NCI-H2227 treated with DMSO at 0.1 percent for 48 hours (cell line): Measurements from ENCODE around the gene ABCA3.
"Not testable (repeated sequence)": the region's sequence is repeated elsewhere in the genome, so short reads cannot be mapped to it uniquely, and the experiment has no call there.

Experiments
- DNase-seq: peaks from one replicate; lab custom pipeline; 2025; lab: John Stamatoyannopoulos, UW

ABCA3 gene

DNA sequence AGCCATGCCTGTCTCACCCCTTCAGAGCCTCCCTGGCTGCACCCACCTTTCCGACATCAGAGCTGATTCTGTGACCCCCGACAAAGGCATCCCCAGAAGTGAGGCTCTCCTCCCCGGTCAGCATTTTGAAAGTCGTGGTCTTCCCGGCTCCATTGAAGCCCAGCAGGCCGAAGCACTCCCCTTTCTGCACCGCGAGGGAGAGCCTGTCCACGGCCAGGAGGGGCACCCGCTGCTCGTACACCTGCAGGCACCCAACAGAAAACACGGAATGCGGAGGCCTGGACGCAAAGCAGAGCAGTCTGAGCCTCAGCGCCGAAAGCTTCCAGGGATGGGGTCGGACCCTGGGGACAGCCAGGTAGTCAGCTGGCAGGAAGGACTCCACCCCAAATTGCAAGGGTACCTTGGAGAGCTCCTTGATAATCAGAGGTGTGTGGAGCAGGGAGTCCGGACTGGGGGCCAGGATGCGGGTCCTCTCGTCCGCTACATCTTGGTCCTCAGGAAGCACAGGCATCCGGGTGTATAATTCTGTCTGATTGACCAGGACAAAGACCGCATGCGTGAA, 59.5 kb downstream of the ABCA3 start:
- no peak for DNase-seq

DNA sequence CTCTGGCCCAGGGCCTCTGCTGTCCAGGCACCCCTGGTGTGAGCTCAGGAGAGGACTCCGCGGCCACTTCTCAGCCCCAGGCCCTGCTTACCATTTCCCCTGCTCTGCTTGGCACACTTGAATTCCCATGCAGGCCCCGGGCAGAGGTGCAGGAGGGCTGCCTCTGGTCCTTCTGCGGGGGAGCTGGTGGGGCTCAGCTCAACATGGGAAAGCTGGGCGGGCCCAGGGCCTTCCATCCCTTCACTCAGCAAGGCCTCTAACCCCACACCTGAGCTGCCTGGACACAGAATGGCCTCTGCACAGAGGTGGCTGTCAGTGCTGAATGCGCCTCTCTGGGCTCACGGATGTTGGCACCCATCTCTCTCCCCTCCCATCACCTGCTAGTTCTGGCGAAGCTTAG, 60.1 kb downstream of the ABCA3 start:
- no peak for DNase-seq

DNA sequence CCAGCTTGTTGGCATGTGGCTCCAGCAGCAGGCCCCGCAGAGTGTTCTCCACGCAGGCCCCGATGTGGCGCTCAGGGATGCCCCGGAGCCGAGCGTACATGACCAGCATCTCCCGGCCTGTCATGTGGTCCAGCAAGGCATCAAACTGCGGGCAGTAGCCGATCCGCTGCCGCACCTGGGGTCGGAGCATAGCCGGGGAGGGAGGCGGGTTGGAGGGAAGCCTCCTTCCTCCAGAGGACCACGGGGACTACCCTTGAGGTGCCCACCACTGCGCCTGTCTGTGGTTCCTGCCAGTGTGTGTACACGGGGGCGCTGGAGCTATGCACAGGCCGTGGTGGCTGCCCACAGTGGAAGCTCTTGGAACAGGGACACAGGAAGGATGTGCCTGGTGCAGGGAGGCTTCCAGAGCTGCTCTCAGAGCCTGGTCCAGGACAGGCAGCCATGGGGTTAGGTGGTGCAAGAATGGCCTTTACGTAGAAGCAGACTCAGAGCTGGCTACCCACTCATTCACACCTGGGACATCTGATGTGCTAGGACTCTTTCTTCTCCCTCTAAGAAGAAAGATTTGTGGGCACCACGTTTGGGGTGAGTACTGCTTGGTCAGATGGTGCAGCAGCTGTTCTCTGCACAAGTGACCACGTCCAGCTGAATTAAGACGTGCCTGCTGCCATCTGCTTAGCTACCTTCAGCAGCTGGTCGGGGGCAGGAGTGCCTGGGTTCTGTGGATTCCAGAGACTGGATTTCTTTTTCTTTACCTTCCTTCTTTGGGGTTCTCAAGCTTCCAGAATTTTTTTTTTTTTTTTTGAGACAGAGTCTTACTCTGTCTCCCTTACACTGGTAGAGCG, 61.4 kb downstream of the ABCA3 start:
- no peak for DNase-seq

DNA sequence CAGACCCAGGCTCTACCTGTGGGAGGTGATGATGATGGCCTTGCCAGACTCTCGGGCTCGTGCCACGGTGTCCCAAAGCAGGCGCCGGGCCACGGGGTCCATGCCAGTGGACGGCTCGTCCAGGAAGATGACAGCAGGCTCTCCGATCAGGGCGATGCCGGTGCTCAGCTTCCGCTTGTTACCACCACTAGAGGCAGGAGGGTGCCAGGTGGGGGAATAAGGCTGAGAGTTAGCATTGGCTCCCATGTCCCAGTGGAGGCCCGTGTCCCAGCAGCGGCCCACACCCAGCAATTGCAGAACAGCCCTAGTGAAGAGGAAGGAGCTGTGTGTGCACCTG, 62.3 kb downstream of the ABCA3 start:
- DNase-seq: no peak

DNA sequence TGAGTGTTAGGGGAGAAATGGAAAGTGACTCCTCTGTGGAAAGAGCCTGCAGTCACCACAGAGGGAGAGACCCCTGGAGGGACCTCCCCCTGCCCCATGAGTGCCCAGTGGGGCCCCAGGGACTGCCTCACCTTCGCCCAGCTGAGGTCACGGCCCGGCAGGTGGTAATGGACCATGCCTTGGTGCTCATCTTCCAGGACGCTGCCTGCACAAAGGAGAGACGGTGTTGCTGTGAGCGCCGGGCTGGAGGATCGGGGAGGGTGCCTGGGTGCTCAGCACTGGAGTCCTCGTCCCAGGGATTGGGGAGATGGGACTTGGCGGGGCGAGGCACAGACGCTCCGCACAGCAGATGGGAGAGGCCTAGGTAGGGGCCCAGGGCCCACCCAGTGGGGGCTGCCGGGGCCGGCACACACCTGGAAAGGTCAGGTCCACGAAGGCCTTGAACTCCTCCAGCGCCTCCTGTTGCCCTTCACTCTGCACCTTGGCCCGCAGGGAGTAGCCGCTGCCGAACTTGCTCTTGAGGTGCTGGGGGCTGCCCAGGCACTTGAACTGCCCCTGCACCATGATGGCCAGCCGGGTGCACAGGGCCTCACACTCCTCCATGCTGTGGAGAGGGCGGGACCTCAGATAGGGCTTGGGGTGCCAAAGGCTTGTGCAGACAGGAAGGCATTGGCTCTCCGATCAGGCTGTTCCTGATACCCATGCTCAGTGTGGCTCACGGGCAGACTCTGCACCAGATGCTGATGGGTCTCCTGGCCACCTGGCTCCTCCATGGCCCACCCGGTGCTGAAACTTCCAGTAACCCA, 62.9 kb downstream of the ABCA3 start:
- DNase-seq: no peak

DNA sequence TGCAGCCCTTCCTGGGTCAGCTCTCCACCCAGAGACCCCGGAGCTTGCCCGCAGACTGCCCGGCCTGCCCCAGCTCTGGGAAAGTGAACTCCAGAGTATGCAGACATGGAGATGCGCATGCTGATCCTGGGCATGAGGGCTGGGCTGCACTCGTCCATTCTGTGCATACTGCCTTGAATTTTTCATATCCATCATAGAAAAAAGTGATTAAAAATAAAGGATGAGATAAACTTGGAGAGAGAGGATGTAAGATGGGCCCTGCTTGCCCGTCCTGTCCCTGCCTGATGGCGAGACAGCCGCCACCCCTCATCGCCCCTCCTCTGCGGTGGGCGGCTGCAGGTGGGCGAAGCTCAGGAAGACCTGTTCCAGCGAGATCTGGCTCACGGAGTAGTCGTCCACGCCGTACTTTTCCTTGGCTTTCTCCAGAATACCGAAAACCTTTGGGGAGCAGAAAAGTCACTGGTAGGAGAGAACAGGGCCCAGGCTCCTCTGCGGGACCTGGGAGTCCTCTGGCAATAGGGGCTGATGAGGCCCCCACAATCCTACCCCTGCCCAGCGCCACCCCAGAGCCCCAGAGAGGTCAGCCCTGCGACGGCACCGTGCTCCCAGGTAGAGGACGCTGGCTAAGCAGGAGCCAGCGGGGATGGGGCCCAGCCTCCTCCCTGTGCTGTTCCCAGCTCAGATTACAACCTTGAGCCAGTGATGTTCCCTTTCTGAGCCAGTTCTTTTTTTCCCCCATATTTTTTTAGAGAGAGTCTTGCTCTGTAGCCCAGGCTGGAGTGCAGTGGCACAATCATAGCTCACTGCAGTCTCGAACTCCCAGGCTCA, 63.9 kb downstream of the ABCA3 start:
- no peak for DNase-seq

DNA sequence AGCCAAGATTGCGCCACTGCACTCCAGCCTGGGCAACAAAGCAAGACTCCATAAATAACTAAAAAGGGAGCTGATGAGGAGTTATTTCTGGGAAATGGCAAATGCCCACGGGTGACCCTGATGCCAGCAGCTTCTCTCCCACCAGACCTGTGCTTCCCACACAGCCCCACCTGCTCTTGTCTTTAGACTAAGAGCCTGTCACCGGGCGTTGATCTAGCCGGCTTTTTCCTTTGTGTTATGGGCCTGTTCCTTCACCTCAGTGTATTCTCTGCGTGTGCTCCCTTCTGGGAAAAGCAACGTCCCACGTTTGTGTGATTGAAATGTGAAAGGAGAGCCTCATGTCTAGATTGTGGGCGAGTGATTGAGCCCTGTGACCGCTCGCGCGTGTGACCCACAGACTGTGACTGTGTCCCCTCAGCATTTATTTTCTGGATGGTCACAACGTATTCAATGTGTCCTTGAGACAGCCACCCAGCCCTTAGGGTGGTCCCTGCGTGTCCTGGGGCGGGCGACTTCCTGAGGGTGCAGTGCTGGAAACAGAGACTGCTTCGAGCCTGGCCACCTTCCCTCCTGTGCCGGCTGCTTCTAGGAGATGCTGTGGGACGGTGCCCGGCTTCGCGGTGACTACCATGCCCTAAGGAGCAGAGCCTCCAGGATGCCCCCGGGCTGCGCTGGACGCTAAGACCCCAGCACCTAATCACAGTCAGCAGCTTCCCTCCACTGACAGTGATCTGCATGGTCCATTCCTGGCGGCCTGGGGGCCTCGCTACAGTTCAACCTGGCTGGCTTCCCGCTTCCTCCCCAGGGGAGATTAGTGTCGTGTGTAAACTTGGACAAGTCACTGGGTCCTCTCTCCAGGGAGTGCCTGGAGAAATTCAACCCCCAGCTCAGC, 64.8 kb downstream of the ABCA3 start:
- DNase-seq: no peak

DNA sequence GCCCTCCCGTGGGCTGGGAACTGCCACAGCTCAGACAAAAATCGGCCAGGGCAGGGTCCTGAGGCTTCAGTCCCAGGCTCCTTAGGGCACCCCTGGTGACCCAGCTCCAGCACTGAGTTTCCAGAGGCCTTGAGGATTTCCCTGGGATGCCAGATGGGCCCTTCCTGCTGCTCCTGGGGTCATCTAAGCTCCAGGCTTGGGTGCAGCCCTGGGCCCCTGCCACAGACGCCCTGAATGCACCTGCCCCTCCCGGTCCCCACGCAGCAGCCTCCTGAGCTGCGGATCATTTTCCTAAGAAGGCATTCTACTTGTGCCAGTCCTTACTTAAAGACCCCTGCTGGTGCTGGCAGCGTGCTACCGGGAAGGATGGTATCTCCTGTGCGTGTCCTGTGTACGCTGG, 66.6 kb downstream of the ABCA3 start:
- no peak for DNase-seq

DNA sequence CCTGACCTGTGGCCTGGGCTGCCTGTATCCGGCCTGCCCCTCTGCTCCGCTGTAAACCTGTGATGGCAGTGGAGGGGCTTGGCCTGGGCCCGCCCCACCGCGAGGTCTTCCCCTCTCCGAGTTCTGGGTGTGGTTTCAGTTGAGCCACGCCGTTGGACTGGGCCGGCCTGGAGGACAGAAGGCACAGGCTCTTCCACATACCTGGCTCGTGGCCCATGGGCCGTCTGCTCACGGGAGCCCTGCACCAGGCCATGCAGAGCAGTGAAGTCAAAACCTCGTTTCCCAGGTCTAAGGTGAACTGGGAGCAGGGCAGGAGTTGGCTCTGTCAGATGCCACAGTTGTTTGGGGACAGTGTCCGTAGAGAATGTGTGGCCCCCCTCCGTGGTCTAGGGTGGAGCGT, 67.0 kb downstream of the ABCA3 start:
- no peak for DNase-seq

DNA sequence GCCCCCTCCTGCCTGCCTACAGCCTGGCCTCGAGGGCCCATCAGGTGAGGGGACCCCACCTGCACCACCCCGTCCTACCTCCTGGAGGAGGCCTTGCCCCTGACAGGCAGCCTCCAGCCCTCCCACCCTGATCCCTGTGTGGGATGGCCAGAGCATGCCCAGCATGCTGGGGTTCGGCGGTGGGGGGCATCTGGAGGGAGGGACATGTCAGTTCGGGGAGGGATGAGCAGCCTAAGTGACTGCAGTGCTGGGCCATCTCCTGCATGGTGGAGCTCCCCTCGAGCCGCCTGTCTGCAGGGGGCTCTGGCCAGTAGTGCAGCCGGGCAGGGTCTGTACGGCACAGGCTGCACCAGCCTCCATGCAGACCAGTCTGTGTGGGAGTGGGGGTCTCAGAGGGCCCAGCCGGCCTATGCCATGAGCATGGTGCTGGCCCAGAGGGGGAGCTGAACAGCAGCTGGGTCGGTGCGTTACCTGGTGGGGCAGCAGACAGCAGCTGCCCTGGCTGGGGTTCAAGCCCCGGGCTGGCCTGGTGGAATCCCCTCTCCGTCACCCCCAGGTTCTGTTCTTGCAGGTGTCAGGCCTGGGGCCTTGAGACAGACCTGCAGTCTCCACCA, 68.6 kb downstream of the ABCA3 start:
- DNase-seq: no peak

DNA sequence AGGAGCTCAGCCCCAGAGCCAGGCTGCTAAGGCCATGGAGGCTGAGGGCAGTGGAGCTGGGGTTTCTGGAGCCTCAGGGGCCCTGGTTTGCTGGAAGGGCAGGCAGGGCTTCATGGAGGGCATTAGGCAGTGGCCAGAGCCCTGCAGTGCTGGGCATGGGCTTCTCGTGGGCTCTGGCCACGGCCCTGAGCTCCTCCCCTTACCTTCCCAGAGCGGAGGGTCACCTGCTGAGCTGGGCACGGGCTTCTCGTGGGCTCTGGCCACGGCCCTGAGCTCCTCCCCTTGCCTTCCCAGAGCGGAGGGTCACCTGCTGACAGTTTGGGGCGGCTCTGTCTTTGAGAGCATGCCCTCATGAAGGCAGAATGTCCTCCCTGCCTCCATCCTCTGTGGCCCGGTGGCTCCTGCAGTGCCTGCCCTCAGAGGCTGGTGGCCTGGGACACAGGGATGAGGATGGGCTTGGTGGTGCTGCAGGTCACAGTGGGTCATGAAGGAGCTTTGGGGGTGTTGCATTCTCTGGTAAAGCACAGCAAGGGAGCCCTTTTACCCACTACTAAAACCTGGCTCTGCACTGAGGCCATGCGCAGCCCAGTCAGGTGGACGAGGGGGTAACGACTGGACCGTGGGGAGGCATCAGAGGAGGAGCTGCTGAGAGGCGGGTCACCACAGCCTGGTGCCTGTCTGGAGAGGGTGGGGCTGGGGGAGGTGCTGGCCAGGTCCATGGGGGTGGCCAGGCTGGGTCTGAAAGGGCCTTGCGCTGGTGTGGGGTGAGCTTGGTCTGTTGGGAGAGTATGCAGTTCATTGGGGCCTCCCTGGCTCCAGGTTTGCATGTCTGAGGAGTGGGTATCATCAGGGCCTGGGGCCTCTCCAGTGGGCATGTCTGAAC, 69.7 kb downstream of the ABCA3 start:
- no peak for DNase-seq

DNA sequence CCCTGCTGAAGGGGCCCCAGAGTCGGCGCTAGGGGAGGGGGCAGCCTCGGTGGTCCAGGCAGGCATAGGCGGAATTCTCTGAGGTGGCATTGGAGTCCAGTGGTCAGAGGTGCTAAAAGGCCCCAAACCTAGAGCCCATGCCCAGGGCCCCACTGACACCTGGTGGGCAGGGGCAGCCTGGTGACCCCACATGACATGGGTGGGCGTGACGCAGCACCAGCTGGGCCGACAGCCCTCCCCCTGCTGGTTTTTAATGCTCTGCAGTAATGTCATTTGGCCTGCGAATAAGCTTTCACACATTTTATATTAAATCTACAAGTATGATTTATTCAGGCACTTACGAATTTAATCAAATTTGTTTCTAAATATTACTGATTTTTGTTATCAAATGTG, 70.5 kb downstream of the ABCA3 start:
- no peak for DNase-seq

DNA sequence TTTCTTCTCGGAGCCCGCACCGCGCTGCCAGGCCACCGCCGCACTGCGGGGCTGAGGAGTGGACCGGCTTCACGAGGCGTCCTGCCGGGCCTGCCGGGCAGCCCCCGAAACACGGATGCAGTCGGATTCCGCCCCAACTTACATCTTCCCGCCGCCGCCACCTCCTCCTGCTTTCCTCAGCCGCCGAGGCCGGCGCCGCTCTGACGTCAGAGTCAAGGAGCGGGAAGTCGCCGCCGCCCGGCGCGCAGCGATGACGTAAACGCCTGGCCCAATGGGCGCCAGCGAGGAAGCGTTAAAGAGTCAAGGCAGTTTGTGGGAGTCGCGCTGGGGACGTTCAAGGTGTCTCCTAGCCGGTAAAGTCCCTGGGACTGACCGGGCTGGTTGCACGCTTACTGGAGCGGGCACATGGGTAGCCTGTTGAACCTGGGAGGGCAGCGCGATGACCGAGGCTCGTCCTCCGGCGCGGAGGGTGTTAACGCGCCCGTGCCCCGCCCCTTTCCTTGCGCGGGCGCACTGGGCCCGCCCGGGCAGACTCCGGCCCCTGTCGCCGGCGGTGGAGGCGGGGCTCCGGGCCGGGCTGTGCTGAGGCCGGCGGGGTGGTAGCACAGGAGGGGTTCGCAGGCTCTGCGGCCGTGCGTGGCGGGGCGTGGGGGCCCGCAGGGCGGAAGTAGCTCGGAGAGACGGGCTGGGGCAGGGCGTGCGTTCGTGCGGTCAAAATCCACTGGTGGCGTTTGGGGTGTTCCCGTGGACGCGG, 72.4 kb downstream of the ABCA3 start, which contains the start of gene RNPS1:
Gene RNPS1, minus strand, starts transcription at position 214 of the 754 bp plus-strand sequence. CDS start 3,483 bp downstream, outside the sequence.
- peak; percentile 96 for DNase-seq

DNA sequence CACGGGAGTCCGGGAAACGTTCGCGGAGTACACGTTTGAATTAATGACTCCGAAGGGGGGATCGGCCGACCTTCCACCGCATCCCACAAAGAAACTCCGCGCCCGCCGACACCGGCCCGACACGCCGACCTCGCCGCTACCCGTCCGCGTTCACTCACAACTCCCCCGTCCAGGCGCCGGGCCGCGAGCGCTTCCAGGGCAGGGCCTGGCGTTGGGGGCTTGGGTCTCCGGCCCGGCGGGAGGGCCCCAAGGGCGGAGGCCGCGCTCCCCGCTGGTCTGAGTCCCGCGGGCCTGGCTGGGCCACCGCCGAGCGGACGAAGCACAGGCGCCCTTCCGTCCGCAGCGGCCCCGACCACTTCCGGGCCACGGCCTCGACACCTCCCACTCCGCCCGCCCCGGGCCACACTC, 73.0 kb downstream of the ABCA3 start:
- not testable (repeated sequence) for DNase-seq

DNA sequence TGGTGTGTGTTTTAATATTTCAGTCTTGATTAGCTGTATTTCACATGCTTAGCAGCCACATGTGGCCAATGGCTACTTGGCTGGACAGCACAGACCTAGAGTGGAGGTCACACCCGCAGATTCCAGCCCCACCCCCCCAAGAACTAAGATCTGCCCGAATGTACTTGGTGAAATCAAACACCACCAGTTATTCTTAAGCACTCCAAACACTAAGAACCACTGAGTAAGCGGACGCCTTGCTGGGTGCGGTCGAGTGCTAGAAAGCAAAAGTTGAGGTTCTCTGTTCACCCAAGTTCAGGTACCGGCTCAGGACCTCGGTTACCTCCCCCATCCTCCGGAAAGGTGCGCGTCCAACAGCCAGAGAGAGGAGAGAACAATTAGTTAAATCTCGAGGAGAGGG, 73.6 kb downstream of the ABCA3 start:
- DNase-seq: not testable (repeated sequence)

DNA sequence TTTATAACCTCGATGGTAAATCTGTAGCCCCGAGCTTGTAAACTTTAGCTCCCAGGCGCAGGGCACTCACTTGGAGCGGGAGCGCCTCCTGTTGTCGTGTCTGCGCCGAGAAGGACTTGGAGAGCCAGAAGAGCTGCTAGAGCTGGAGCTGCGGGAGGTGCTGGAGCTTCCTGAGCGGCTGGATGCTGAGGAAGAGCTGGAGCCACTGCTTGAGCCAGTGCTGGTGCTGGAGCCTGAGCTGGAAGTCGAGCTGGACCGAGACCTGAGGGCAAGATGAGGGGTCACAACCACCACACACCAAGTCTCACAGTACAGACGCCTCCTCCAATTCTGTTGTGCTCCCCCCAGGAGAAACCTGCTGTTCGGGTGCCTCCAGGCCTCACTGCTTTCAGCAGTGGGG, 77.5 kb downstream of the ABCA3 start:
- not testable (repeated sequence) for DNase-seq

DNA sequence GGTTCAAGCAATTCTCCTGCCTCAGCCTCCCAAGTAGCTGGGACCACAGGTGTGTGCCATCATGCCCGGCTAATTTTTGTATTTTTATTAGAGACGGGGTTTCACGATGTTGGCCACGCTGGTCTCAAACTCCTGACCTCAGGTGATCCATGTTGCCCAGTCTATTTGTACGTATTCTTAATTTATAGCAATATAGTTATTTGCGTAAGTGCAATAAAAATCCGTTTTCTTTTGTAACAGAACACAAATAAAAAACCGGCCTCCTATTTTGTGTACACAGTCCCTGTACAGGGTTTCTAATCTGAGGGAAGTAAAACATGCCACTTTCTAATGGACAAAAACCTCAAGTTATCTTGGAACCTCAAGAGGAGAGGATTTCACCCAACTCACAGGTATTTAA, 80.3 kb downstream of the ABCA3 start:
- DNase-seq: no peak

DNA sequence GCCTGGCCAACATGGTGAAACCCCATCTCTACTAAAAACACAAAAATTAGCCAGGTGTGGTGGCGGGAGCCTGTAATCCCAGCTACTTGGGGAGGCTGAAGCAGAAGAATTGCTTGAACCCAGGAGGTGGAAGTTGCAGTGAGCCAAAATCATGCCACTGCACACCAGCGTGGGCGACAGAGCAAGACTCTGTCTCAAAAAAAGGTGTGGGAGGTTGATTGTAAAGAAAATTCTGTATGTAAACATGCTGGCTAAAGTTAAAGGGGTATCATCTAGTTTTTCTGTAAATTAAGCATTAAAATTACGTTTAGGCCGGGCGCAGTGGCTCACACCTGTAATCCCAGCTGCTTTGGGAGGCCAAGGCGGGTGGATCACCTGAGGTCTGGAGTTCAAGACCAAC, 82.0 kb downstream of the ABCA3 start:
- DNase-seq: not testable (repeated sequence)

DNA sequence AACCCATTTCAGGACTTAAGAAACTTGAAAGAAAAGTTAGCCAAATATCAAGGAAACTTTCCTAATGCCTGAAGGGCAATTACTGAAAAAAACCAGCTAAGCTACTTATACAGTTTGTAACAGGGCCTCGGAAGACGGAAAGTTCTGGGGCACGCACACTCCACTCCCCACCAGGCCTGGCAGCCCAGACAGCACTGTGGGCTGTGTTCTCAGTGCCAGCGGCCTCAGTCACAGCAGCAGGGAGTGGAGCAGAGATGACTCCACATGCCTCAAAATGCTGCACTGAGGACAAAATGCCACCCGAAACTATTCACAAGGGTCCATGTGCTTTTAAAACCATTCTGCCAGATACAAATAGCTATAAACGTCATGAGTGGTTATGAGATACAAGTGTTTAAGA, 82.8 kb downstream of the ABCA3 start:
- no peak for DNase-seq
